Activated CD8-positive, alpha-beta memory T cell treated with anti-CD3 and anti-CD28 coated beads, Interleukin-2, amount 50 U/mL, for 24 hours (primary cell): ENCODE results near the gene MYZAP.

Source experiments
- DNase-seq: peaks from one replicate; pipeline ENCODE4 v3.0.0-alpha.2; 2020; ENCODE audit errors: extremely low read depth

Gene MYZAP

GRCh38 chr15:57662091-57662744 is 70.5 kb downstream of the MYZAP start:
- DNase-seq, result no peak

GRCh38 chr15:57662802-57663201 is 71.1 kb downstream of the MYZAP start:
- no peak for DNase-seq

GRCh38 chr15:57663262-57663661 is 71.6 kb downstream of the MYZAP start:
- no peak for DNase-seq

DNA sequence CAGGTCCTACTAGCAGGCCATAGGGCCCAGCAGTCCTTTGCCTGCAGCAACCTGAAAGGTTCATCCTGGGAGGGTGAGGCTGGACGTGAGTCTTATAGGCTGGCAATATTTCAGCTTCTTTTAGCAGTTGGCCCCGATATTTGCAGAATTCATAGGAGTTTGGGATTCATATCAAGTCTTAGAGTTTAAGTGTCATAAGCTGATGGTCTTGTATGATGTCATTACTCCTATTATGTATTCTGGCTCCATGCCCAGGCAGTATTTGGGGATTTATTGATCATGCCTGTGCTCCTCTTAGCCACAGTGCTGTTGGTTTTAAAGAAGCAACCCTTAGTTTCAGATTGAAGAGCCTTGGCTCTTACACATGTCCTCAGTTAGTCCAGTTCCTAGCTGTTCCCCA is 73.5 kb downstream of the MYZAP start:
- no peak for DNase-seq

GRCh38 chr15:57665939-57666338 is 74.2 kb downstream of the MYZAP start:
- no peak for DNase-seq

DNA sequence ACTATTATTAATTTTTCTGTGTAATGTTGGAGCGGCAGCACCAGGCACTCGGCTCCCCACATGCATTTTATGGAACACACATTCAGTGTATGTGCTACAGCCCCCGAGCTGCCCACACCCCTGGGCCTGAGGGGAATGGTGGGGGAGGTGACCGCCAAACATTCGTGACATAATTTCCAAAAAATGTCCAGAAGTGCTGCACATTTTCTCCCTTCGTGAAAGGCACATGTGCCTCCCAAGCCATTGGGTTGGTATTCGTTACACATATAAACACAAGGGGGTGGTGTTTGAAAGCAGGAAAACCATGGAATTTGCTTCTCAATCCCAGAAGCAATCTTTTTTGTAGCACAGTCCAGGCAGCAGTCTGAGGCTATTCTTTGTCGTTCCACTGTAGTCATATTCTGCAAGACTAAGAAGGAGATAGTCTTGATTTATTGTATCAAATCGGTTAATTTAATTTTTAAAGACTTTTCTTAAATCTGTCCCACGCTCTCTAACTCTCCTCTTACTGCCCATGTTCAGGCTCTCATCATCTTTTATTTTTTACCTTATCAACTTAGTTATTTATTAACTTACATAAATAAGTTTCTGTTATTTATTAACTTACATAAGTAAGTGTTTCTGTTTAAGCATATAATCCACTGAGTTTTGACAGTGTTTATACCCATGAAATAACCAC is 75.6 kb downstream of the MYZAP start:
- no peak for DNase-seq

- DNase-seq, result no peak
Observed at GRCh38 chr15:57668016-57668415, 76.3 kb downstream of the MYZAP start.

- DNase-seq, result no peak
Observed at GRCh38 chr15:57671636-57672035, 79.9 kb downstream of the MYZAP start.

DNA sequence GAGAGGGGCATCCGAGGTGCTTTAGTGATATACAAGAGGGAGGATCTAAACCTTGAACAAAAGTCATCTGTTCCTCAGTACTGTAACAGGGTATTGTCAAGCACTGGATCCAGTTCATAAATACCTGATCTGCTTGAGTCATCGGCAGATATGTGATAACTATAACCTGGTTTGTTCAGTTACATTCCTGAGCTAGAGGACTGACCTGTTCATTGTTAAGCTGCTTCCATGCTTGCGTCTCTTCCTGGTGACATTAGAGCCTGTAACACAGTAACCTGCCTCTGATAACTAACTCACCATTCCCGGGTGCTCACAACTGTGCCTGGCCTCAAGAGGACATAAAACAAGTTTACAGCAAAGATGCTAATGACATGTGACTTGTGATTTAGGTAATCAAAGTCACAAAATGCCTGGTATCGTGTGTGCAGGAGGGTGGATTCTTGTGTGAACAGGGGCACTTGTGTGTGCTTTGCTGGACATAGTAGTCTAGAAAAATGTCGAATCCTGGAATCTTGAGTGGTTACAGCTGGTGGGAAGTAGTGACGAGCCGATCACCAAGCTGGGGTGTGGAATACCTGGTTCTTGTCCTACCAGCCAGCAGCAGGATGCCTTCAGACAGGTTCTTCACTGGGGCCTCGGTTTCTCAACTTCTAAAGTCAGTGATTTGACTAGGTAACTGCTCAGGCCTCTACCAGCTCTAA is 83.9 kb downstream of the MYZAP start:
- no peak for DNase-seq

DNA sequence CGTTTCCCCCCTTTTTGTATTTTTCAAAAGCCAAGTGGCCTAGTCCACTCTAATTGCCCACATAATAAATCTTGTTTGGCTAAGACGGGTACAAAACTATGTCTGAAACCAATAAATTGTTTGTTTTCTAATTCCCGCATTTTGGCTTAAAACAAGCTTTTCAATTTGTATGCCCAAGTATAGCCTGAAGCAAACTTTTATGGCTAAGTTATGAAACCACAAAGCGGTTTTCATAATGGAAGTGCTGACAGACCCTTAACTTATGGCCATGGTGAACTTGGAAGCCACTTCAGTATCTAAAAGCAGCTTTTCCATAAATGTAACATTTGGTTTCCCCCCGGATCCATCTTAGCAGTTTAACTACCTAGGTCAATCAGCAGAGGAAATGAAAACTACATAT is 84.9 kb downstream of the MYZAP start:
- DNase-seq, result no peak

DNA sequence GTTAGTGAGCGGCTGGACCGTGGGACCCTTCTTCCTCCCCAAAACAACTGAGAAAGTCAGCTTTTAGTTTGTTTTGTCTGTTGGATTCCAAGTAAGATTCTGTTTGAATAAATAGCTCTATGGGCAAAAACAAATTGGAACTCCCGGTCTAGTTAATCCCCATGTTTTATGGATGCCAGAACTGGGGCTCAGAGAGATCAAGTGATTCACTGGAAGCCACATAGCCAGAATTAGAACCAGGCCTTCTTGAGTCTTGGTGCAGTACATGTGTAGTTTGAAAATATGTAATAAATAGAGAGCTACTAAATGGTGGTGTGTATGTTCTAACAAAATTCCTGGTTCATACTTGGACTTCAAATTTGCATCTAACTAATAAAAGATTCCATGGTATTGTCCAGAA is 85.5 kb downstream of the MYZAP start:
- DNase-seq, result no peak

- no peak for DNase-seq
Observed at GRCh38 chr15:57680021-57680420, 88.3 kb downstream of the MYZAP start.

DNA sequence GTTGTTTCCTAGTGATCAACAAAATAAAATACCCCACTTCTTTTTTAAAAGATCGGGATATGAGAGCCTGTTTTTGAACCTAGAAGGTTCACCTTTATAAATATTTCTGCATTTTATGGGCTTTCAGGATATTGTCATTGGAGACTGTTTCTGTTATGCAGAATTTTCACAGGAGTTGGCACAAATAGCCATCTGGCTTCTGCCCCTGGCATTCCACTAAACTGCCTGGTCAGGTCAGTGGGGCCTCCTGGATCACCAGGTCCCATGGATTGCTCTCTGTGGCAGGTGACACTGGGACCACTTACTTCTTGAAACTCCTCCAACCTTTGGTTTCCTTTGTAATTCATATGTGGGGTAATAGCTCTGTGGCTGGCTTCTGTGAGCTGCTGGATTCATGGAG is 89.3 kb downstream of the MYZAP start:
- DNase-seq, result no peak

DNA sequence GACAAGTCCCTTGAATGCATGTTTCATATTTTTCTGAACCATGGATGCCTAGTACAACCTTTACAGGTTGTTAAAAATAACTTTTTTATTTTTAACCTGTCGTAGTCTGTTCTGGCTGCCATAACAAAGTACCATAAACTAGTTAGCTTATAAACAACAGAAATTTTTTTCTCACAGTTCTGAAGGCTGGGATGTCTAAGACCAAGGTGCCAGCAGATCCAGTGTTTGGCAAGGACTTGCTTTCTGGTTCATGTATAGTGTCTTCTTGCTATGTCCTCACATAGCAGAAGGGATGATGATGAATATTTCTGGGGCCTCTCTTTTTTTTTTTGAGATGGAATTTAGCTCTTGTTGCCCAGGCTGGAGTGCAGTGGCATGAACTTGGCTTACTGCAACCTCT is 91.8 kb downstream of the MYZAP start:
- DNase-seq, result no peak

DNA sequence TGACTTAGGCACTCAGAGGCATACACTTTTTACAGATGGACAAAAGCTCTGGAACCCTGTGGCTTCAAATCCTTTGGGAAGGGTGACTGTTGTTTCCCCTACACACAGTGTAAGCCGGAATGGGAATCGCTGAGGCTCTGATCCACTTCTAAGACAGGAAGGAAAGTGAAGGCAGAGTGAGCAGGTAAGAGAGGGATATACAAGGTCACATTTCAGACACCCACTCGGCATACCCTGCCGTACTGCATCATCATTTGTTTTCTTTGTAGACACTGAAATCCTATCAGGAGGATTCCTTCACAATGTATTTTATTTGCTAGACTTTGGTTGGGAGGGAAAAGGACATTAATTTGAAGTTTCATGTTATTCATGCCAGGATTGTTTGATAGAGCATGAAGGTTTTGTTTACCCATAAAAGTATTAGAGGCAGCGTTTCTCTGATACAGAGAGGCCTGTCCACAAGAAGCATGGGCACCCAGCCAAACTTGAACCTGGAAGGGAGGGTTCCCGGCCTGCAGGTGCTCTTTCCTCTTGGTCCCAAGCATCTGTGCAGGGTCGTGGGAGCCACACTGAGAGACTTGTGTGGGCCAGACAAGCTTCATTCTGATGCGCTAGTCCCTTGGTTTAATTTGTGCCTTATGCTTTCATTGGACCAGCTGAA is 92.9 kb downstream of the MYZAP start:
- DNase-seq, result no peak

DNA sequence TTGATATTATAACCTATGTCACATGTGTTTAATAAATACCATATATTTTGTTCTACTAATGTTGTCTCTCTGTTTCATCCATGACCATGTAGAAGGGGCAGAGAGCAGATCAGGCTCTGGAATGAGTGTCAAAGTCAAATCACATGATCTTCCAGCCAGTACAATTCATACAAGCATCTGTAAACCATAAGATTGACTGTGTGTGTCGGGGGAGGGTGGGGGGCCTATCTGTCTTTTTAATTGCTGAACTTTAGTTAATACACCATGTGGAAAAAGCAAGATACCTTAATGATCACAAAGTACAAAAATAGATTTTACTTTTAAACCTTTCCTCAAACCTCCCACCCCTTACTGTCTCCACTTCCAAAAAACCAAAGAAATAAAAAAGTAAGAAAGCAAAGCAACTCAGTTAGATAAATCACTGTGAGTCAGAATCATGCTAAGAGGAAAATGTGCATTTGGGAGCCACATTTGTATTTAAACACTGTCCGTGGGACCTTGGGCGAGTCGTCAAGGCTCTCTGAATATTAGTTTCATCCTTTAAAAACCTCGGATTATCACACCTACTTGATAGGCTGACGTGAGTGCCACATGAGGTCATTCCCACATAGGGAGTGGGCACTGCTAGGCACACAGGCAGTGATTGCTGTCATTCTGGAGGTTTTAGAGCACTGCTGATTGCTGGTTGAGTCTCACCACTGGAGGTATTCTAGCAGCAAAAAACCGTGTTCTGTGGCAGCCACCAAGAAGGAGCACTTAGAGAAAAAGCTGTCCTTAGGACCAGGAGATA is 93.8 kb downstream of the MYZAP start:
- DNase-seq, result no peak

DNA sequence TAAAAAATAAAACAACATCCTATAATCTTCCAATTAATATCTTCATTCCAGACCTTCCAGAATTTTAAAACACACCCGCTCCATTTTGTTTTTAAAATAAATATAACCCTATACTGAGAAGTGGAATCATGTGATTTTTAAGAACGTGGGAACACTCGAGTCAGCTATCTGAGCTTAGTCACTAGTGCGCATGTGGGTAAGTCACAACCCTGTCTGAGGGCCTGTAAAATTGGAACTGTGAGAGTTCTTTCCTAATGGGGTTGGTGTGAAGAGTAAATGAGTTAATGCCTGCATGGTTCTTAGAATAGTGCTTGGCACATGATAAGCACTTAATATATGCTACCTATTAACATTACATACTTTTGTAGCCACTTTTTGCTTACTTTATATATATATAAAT is 95.0 kb downstream of the MYZAP start:
- DNase-seq, result no peak

- DNase-seq, result no peak
Observed at GRCh38 chr15:57690341-57690966, 98.8 kb downstream of the MYZAP start.

DNA sequence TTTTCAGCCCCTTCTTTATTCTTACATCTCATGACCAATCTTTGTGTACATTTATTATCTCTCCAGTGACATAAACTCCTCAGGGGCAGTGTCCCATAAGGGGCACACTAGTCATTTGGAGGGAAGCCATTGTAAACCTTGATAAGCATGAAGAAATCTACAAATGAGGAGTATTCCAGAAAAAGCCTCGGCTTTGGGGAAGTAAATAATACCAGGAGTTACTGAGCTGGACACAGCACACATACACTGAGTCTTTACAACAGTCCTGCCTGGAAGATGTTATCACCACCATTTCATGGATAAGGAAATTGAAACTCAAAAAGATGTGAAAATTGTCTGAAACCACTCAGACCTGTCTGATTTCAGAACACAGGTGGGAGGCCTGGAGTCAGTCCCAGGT is 99.4 kb downstream of the MYZAP start:
- no peak for DNase-seq

DNA sequence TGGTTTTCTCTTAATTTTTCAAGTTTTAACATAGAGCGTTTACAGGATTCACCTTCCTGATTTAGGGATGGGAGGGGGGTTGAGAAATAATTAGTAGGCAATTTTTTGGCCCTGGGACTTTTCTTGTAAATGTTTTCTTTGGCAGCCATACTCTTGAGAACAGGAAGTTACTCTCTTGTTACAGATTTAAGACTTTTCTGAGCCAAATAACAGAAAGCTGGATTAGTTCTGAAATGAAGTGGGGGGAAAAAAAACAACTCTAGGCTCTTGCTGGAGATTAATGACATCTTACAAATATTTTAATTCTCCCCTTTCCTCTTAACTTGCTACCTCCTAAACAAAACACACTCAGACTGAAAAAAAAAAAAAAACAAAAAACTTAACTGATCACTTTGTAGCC is 101.0 kb downstream of the MYZAP start:
- no peak for DNase-seq

DNA sequence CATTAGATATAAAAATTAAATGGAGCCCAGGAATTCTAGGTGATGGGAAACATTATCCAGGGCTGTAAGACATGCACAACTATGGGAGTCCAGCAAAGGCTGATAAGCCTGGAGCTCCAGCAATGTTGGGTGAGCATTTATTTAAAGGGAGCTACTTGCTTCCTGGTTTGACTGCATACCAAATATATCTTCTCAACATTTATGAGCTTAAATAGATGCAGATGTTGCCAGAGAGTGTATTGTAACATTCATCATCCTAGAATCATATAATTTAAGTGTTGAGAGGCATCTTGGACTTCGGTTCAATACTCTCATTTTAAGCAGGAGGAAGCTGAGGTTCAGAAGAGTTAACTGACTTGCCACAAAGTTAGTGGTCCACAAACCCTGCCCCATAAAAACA is 102.6 kb downstream of the MYZAP start:
- no peak for DNase-seq
